Left renal pelvis (tissue), 4 donors: ENCODE data around the gene TRH. TPM values are rescaled to one million over a fixed set of nuclear protein-coding genes. Genes with fewer than 3 reads are reported as not detected.
"Not testable (repeated sequence)": the region's sequence is repeated elsewhere in the genome, so short reads cannot be mapped to it uniquely, and the experiment has no call there.

ENCODE experiments used
- DNase-seq, 4 donors: peaks; one replicate each; pipeline ENCODE4 v3.0.0-alpha.2; 2013; ENCODE audit warnings: low read depth in 4 of 4, low spot score in 3 of 4
- polyA plus RNA-seq, 4 donors: library from polyadenylated mRNA; unstranded; fragments of 120-200 nt; gene quantifications; one replicate each; pipeline ENCODE4 v1.2.1, GENCODE V29; 2013; ENCODE audit not compliant: insufficient read length in 4 of 4

The TRH gene
- polyA plus RNA-seq, 4 donors: 0.43 to 1.4 (median 0.57) TPM

DNA sequence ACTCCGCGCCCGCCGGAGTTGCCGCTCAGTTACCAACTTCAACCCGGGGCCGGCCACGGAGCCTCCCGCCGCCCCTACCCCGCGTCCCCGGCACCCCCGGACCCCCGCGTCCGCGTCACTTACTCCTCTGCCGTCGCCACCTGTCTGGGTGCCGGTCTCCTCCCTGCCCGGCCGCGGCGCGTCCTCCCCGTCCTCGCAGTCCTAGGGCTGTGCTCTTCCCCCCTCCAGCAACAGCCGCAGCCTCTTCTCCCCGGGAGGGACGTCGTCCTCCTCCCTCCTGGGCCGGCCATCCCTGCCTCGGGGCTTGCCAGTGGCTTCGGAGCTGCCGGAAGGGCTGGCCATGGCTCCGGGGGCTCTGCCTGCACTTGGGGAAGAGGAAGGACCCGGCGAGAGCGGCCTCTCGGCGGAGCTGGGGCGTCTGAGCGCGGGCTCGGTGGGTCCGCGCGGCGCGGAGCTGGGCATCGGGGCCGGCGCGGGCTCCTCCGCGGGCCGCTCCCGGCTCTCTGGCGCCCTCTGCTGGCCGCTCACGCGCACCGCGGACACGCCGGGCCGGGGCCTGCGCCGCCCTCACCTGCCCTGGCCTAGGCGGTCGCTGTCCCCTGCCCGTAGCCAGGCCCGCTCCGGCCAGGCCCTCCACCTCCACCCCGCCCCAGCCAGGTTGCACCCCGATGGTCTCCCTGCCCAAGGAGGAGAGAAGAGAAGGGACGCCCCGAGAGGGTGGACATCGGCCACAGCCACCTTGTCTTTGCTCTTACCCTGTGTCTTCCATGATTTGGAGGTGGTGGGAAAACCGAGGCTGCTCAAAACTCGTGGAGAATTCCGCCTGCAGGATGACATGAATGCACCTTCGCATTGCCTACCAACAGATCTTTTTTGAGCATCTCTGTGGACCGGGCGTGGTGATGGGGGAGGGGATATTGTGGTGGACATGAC lies 28.4 kb downstream of the TRH start:
- DNase-seq: peak; percentile 6 to 26 (median 17)

DNA sequence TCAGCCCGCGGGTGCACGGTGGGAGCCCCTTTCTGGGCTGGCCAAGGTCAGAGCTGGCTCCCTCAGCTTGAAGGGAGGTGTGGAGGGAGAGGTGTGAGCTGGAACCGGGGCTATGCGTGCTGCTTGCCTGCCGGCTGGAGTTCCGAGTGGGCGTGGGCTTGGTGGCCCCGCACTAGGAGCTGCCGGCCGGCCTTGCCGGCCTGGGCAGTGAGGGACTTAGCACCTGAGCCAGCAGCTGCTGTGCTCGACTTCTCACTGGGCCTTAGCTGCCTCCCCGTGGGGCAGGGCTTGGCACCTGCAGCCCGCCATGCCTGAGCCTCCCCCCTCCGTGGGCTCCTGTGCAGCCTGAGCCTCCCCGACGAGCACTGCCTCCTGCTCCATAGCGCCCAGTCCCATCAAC lies 36.0 kb downstream of the TRH start:
- no peak for DNase-seq

DNA sequence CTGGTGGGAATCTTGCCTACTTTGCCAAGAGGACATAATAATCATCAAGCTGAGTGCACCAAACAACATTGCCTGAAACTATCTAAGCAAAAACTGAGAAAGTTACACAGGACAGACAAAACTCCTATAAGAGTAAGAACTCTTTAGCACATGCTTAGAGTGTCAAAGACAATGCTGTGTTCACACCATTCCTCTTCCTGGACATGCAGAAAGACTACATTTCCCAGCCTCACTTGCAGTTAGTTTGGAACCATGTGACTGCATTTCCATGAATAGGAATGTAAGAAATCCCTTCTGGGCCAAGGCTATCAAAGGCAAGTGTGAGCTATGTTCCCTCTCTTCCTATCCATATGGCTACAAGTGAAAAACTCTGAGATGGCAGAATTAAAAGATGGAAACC lies 37.6 kb downstream of the TRH start:
- DNase-seq: not testable (repeated sequence)

DNA sequence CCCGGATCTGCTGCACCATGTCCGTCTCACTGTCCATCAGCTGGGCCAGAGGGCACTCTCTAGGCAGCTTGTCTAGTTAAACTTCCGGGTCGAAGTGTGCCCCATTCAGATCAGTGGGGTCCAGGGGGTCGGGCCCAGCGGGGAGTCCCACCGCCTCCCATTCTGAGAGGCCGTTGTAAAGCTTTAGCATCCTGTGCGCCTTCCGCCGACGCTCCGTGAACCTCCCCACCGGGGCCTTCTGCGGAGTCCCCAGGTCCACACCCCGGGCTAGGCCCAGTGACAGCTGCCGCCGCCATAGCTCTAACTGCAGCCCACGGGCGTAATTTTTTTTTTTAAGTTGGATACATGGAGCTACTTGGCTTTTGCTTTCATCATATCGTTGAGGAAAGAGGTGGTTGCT lies 38.7 kb downstream of the TRH start:
- DNase-seq: not testable (repeated sequence)

DNA sequence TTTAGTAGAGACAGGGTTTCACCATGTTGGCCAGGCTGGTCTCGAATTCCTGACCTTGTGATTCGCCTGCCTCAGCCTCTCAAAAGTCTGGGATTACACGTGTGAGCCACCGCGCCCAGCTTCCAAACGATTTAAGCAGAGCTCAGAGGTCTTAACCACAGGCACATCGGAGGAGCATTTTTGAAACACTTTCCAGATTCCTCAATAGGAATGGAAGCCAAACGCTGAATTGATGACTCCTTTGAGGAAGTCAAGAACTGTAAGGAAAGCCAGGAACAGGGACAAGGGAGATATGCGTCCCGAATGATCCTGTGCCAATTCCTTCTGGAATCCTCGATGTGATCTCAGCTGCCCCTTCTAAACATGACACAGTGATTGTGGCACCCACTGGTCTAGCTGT lies 40.0 kb downstream of the TRH start:
- DNase-seq: no peak

DNA sequence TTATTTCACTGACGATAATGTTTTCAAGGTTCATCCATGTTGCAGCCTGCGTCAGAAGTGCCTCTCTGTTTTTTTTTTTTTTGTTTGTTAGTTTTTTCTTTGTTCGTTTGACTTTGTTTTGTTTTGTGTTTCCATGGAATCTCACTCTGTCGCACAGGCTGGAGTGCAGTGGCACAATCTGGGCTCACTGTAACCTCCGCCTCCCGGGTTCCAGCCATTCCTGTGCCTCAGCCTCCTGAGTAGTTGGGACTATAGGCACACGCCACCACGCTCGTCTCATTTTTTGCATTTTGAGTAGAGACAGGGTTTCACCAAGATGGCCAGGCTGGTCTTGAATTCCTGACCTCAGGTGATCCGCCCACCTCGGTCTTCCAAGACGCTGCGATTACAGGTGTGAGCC lies 43.1 kb downstream of the TRH start:
- not testable (repeated sequence) for DNase-seq

DNA sequence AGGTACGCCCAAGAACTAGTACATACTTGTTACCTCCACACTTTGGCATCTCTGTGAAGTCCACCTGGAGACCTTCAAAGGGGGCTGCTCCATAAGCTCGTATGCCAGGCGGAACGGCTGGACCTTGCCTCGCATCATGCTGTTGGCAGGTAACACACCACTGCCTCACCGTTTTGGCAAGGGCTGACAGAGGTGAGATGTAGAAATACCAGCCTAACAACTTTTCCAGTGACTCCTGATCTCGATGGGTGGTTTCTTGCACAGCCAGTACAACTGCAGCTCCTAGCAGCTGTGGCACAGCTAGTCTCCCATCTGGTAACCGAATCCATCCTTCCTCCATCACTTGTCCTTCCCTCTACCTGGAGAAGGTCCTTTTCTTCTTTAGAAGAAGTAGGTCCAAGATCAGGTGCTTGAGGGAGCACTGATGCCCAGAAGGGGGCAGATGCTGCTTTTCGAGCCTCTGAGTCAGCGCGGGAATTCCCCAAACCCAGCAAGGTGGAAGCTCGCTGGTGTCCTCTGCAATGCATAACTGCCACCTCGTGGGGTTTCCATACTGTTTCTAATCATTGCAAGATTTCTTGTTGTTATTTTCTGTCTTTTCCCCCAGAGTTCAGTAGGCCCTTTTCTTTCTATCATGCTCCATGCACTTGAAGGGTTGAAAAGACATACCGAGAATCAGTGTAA lies 51.8 kb downstream of the TRH start:
- DNase-seq: not testable (repeated sequence)

DNA sequence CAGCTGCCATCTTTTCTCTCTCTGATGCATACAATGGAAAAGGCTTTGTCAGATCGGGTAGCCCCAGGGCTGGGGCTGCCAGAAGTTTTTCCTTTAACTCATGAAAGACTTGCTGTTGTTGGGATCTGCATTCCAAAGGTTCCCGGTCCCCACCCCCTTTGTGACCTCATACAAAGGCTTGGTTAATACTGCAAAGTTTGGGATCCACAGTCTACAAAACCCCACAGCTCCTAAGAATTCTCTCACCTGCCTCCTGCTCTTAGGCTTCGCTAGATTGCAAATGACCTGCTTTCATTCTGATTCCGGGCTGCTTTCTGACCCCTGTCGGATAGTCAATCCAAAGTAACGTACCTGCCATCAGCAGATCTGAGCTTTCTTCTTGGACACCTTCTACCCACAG lies 52.9 kb downstream of the TRH start:
- not testable (repeated sequence) for DNase-seq

Other genes with a start within 250 kb of the TRH start
- gene TMCC1, start 81.0 kb upstream of the TRH start, polyA plus RNA-seq: 10 to 100 TPM; 22.5 to 26.0 (median 23.8) TPM
- gene ALG1L2, start 107.1 kb downstream of the TRH start, polyA plus RNA-seq: 1 to 10 TPM; 1.2 to 2.9 (median 1.5) TPM